MG63 (cell line): ENCODE measurements around the gene KRT1. TPM values are rescaled to one million over a fixed set of nuclear protein-coding genes. Genes with fewer than 3 reads are reported as not detected.

Experiments used
- DNase-seq: peaks from one replicate; pipeline ENCODE4 v3.0.0-alpha.2; 2020
- H3K27me3 ChIP-seq: fragments of 250-450 bp; sonication (Bioruptor Pico); 2 replicates; pipeline ENCODE4 v1.5.1; 2020; ENCODE audit warnings: mild to moderate bottlenecking, moderate library complexity
- H3K36me3 ChIP-seq: fragments of 250-450 bp; sonication (Bioruptor Pico); 2 replicates; pipeline ENCODE4 v1.5.1; 2020; ENCODE audit warnings: mild to moderate bottlenecking, moderate library complexity
- H3K4me3 ChIP-seq: fragments of 250-450 bp; sonication (Bioruptor Pico); 2 replicates; pipeline ENCODE4 v1.5.1; 2020; ENCODE audit warnings: mild to moderate bottlenecking, moderate library complexity
- H3K9me3 ChIP-seq: fragments of 250-450 bp; sonication (Bioruptor Pico); 2 replicates; pipeline ENCODE4 v1.5.1; 2020; ENCODE audit warnings: mild to moderate bottlenecking, moderate library complexity
- total RNA-seq: library from RNA; depleted of rRNA; stranded (reverse); fragments of >200 nt; shearing (Covaris generic); gene quantifications from 2 replicates; pipeline ENCODE4 v1.2.3, GENCODE V29; 2014; ENCODE audit warnings: low replicate concordance

The KRT1 gene
- total RNA-seq, 1 experiment from 2014 or later, result not detected

DNA sequence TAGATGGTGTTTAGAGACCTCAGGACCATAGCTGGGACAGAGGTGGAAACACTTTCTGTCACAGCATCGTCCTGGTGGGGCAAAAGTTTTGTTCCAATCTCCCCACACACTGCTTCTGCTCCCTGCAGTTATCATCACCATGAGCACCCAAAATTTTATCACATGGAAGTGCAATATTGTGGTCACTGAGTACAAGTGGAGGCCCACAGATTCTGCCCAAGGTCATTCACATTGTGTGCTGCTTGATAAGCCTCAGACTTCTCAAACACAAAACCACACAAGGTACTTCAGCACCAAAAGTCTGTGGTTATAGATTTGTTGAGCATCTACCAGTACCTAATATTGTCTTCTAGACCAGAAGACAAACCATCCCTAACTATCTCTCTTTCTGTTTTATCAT, 23.7 kb upstream of the KRT1 start:
- Histone ChIP-seq H3K4me3 (no peak overlapping the region), H3K36me3 (no peaks in the 10 kb centered on the region), H3K27me3 (peaks cover 7% of the 10 kb centered on the region), H3K9me3 (no peaks in the 10 kb centered on the region)
- no peak for DNase-seq

GRCh38 chr12:52703424-52703823, 23.2 kb upstream of the KRT1 start, which contains the start of gene KRT77:
Gene KRT77, minus strand, starts transcription at chr12:52703524. Its CDS starts 90 bp downstream, at chr12:52703434.
- no peaks in the 10 kb centered on the region for H3K36me3 ChIP-seq
- DNase-seq, result no peak
- H3K9me3 ChIP-seq, result no peaks in the 10 kb centered on the region
- H3K4me3 ChIP-seq, result no peak within 1 kb of the TSS
- H3K27me3 ChIP-seq, result peaks cover 7% of the 10 kb centered on the region

DNA sequence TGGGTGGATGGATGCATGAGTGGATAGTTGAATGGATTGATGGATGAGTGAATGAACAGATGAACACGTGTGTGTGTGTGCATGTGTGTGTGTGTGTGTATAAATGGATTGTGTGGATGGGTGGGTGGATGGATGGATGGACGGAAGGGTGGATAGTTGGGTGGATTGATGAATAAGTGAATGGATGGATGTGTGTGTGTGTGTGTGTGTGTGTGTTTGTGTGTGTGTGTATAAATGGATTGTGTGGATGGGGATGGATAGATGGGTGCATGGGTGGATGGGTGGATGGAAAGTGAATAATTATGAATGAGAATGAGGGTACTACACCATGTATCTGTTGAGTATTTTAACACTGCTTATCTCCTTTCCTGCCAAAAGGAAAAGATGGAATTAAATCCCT, 22.1 kb upstream of the KRT1 start:
- DNase-seq, result no peak
- Histone ChIP-seq H3K36me3 (no peaks in the 10 kb centered on the region), H3K9me3 (no peaks in the 10 kb centered on the region), H3K27me3 (peaks cover 7% of the 10 kb centered on the region), H3K4me3 (no peak overlapping the region)

DNA sequence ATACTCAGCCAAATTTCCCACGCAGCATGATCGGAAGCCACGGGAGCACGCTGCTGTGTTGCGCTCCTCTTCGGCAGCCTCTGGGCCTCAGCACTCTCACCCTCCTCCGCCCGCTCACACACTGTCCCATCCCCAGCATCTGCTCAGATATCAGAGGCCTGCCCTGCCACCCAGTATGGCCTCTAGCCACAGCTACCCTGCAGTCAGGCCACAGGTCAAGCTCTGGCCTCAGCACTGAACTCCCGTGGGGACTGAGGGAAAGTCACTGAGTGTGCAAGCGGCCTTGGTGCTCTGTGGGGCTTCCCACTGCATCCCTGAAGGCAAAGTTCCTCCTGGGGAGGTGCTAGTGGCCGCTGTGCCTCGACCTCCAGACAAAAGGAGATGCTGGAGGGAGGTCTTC, 21.1 kb upstream of the KRT1 start:
- peaks cover 7% of the 10 kb centered on the region for H3K27me3 ChIP-seq
- no peak for DNase-seq

DNA sequence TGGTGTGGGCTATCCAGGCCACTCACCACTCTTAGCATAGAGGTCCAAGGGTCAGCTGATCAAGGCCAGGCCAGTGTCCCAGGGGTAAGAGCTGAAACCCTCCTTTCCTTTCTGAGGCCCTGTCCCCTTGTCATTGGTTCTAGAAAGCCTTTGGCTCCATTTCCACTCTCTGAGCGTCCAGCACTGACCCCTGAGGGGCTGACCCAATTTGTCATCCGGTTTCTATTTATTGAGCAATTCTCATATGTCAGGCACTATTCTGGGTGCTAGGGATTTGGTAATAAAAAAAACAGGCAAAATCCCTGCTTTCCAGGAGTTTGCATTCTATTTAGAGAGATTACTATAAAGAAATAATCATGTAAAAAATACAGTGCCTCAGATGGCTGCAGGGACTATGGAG, 19.8 kb upstream of the KRT1 start:
- DNase-seq, result no peak
- Histone ChIP-seq H3K36me3 (no peaks in the 10 kb centered on the region), H3K4me3 (no peak overlapping the region), H3K27me3 (peaks cover 7% of the 10 kb centered on the region), H3K9me3 (no peaks in the 10 kb centered on the region)

More for the DNA sequence above, 21.1 kb upstream of the KRT1 start:
- Histone ChIP-seq H3K9me3 (no peaks in the 10 kb centered on the region), H3K4me3 (no peak overlapping the region), H3K36me3 (no peaks in the 10 kb centered on the region)

GRCh38 chr12:52699373-52699772, 19.2 kb upstream of the KRT1 start:
- no peaks in the 10 kb centered on the region for H3K9me3 ChIP-seq
- H3K36me3 ChIP-seq, result no peaks in the 10 kb centered on the region
- no peak overlapping the region for H3K4me3 ChIP-seq
- peaks cover 7% of the 10 kb centered on the region for H3K27me3 ChIP-seq
- no peak for DNase-seq

- H3K4me3 ChIP-seq, result no peak overlapping the region
- DNase-seq, result no peak
These were observed 18.6 kb upstream of the KRT1 start for GRCh38 chr12:52698651-52699340.

DNA sequence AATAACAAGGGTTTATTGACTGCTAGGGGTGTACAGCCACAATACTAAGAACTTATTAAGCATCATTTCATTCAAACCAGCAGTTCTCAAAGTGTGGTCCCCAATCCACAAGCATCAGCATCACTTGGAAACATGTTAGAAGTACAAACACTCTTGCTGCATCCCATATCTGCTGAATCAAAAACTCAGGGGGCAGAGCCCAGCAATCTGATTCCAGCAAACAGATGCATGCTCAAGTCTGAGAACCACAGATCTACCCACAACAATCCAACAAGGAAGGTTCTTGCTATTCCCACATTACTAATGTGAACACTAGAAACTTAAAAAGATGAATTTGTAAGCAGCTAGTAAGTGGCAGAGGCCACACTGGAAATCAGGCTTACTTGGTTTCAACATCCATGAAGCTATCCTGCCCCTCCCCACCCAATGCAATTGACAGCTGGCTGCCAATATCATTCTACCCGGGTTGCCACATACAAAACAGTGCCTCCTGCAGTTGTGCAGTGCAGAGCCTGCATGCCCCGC, 16.9 kb upstream of the KRT1 start:
- no peaks in the 10 kb centered on the region for H3K36me3 ChIP-seq
- H3K27me3 ChIP-seq, result no peaks in the 10 kb centered on the region; the same call in 1 of the 2 replicates
- no peak overlapping the region for H3K4me3 ChIP-seq
- DNase-seq, result no peak
- no peaks in the 10 kb centered on the region for H3K9me3 ChIP-seq

More at GRCh38 chr12:52698651-52699340, 18.6 kb upstream of the KRT1 start:
- Histone ChIP-seq H3K36me3 (no peaks in the 10 kb centered on the region), H3K27me3 (peaks cover 5% of the 10 kb centered on the region), H3K9me3 (no peaks in the 10 kb centered on the region)

GRCh38 chr12:52696588-52696987, 16.4 kb upstream of the KRT1 start:
- H3K9me3 ChIP-seq, result no peaks in the 10 kb centered on the region
- no peaks in the 10 kb centered on the region; the same call in 1 of the 2 replicates for H3K27me3 ChIP-seq

DNA sequence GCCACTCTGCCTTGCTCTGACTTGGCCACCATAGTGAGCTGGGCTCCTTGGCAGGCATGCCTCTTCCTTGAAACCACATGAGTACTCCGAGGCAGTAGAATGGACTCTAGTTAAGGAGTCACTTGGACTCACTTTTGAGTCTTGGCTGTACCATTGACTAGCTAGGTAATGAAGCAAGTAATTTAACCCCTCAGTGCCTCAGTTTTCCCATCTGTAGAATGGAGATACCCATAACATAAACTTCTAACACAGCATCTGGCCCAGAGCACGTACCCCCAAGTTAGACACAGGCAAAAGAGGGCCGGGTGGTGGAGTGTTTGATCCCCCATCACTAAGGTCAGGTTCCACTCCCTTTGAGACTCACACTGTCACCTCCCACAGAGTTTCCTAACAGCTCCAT, 14.8 kb upstream of the KRT1 start:
- Histone ChIP-seq H3K27me3 (peaks cover 5% of the 10 kb centered on the region; the same call in 1 of the 2 replicates), H3K4me3 (no peak overlapping the region), H3K9me3 (no peaks in the 10 kb centered on the region), H3K36me3 (no peaks in the 10 kb centered on the region)
- no peak for DNase-seq

More at GRCh38 chr12:52696588-52696987, 16.4 kb upstream of the KRT1 start:
- Histone ChIP-seq H3K36me3 (no peaks in the 10 kb centered on the region), H3K4me3 (no peak overlapping the region)
- DNase-seq, result no peak

DNA sequence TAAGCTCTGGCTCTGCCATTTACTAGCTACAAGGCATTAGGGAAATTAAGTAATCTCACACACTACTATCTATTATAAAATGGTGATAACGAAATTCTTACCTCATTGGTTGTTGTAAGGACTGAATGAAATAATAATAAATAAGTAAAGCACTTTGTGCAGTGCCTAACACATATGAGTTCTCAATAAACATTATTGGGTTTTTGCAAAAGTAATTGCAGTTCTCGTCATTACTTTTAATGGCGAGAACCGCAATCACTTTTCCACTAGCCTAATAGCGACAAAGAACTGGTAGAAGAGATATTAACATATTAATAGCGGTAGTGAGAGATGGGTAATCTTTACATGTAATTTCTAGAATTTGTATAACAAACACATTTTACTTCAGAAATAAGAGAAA, 13.9 kb upstream of the KRT1 start:
- DNase-seq, result no peak
- Histone ChIP-seq H3K36me3 (no peaks in the 10 kb centered on the region), H3K9me3 (no peaks in the 10 kb centered on the region), H3K27me3 (peaks cover 5% of the 10 kb centered on the region; the same call in 1 of the 2 replicates), H3K4me3 (no peak overlapping the region)

GRCh38 chr12:52693261-52693660, 13.1 kb upstream of the KRT1 start:
- Histone ChIP-seq H3K4me3 (no peak overlapping the region), H3K36me3 (no peaks in the 10 kb centered on the region), H3K9me3 (no peaks in the 10 kb centered on the region), H3K27me3 (peaks cover 5% of the 10 kb centered on the region; the same call in 1 of the 2 replicates)
- no peak for DNase-seq

DNA sequence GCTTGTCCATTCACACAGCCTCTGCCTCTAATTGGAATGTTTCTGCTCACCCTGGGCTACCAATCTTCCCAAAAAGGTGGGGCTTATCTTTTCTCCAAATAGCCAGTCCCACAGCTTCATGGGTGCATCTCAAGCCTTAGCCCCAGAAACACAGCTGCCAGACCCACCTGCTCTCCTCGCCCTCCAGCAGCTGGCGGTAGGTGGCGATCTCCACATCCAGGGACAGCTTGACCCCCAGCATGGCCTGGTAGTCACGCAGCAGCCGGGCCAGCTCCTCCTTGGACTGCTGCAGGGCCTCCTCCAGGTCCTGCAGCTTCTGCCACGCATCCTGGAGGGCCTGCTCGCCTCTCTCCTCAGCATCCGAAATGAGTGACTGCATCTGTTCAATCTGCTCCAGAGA, 12.0 kb upstream of the KRT1 start:
- H3K4me3 ChIP-seq, result no peak overlapping the region
- H3K27me3 ChIP-seq, result peaks cover 5% of the 10 kb centered on the region; the same call in 1 of the 2 replicates
- no peak for DNase-seq
- no peaks in the 10 kb centered on the region for H3K9me3 ChIP-seq
- H3K36me3 ChIP-seq, result no peaks in the 10 kb centered on the region

DNA sequence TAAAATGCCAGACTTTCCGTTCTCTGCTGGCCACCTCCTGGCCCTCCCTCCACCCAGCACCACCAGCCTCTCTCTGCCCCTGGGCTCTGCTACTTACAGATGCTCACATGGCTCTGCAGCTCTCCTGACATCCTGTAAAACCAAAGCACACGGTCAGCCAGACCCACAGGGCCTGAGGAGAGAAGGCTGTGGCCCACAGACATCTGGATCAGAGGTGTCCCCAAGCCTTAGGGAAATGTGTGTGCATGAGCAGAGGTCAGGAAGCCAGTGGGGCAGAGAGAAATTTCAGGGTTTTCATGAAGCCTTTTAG, 11.6 kb upstream of the KRT1 start:
- H3K4me3 ChIP-seq, result no peak overlapping the region
- no peaks in the 10 kb centered on the region for H3K9me3 ChIP-seq
- no peaks in the 10 kb centered on the region for H3K36me3 ChIP-seq
- peaks cover 5% of the 10 kb centered on the region; the same call in 1 of the 2 replicates for H3K27me3 ChIP-seq
- DNase-seq, result no peak

- peaks cover 5% of the 10 kb centered on the region for H3K27me3 ChIP-seq
- no peaks in the 10 kb centered on the region for H3K9me3 ChIP-seq
- DNase-seq, result no peak
- H3K4me3 ChIP-seq, result no peak overlapping the region
- H3K36me3 ChIP-seq, result no peaks in the 10 kb centered on the region
These were observed 11.1 kb upstream of the KRT1 start for GRCh38 chr12:52691076-52691840.

- H3K27me3 ChIP-seq, result peaks cover 5% of the 10 kb centered on the region
- no peaks in the 10 kb centered on the region for H3K36me3 ChIP-seq
- H3K4me3 ChIP-seq, result no peak overlapping the region
- DNase-seq, result no peak
- no peaks in the 10 kb centered on the region for H3K9me3 ChIP-seq
These were observed 10.3 kb upstream of the KRT1 start for GRCh38 chr12:52690351-52691075.

GRCh38 chr12:52689936-52690335, 9.7 kb upstream of the KRT1 start:
- no peak for DNase-seq
- peaks cover 5% of the 10 kb centered on the region for H3K27me3 ChIP-seq

More at GRCh38 chr12:52689936-52690335, 9.7 kb upstream of the KRT1 start:
- H3K4me3 ChIP-seq, result no peak overlapping the region
- H3K9me3 ChIP-seq, result no peaks in the 10 kb centered on the region
- H3K36me3 ChIP-seq, result no peaks in the 10 kb centered on the region
